Nephron (organoid): ENCODE data around the gene XCL2.
"Not testable (repeated sequence)": the region's sequence is repeated elsewhere in the genome, so short reads cannot be mapped to it uniquely, and the experiment has no call there.

ENCODE experiments used
- H3K27ac Mint-ChIP-seq, 3 experiments: 2 replicates each; pipeline ENCODE4 v1.8.0; 2020; ENCODE audit warnings: mixed read lengths in 3 of 3, mild to moderate bottlenecking in 2 of 3, moderate library complexity in 1 of 3
- H3K27me3 Mint-ChIP-seq: 2 replicates; pipeline ENCODE4 v1.8.0; 2021; ENCODE audit warnings: low read depth, mild to moderate bottlenecking, moderate library complexity, mixed read lengths
- H3K36me3 Mint-ChIP-seq: 2 replicates; pipeline ENCODE4 v1.8.0; 2020; ENCODE audit warnings: low read depth, mixed read lengths
- H3K4me1 Mint-ChIP-seq: 2 replicates; pipeline ENCODE4 v1.8.0; 2020; ENCODE audit warnings: mixed read lengths
- H3K4me3 Mint-ChIP-seq, 3 experiments: 2 replicates each; pipeline ENCODE4 v1.8.0; 2020; ENCODE audit warnings: mild to moderate bottlenecking in 3 of 3, mixed read lengths in 3 of 3, moderate library complexity in 2 of 3
- H3K9me3 Mint-ChIP-seq: 2 replicates; pipeline ENCODE4 v1.8.0; 2020; ENCODE audit warnings: mixed read lengths
- CTCF ChIP-seq, 3 experiments: fragments of 200-600 bp; sonication (generic); IDR thresholded peaks; one replicate each; pipeline ENCODE4 v1.5.0; 2021; ENCODE audit warnings: antibody characterized with exemption in 3 of 3; ENCODE audit not compliant: unreplicated experiment in 3 of 3

Gene XCL2

DNA sequence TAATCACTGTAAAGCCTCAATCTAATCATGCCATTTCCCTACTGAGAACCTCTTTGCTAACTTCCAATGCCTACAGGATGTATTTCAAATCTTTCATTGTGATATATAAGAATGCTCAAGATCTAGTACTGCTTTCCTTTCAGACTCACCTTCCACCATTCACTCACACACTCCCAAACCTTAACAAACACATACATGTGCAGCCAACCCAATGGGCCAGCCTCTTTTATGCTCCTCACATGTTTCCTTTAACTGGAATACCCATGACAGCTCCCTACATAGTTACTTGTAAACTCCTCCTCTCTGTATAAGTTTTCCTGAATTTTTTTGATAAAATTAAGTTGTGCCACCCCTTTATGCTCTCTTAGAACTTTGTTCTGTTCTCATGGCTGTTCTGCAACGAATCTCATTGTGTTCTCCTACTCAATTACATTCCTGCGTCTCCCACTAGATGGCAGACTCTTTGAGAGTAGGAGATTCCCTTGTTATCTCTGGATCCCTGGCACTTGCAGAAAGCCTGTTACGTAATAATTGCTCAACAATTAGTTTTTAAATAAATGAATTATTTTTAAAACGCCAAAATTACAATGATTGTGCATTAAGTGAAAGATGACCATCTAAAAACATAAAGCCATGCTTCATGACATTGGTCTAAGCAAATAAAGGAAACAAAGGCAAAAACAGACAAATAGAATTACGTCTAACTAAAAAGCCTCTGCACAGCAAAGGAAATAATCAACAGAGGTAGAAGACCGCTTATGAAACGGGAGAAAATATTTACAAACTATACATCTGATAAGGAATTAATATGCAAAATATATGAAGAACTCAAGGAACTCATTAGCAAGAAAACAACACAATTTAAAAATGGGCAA is 2.1 kb upstream of the XCL2 start:
- H3K27ac Mint-ChIP-seq, H3K4me3 Mint-ChIP-seq, H3K4me1 Mint-ChIP-seq, H3K36me3 Mint-ChIP-seq, H3K27me3 Mint-ChIP-seq: not testable (repeated sequence)
- peak; percentile 38 to 48 (median 44) for TF ChIP-seq CTCF (IDR thresholded peaks at IDR 0.05; ENCODE audit: unreplicated experiment in 3 of 3)
- peaks cover 15% of the 10 kb centered on the region for H3K9me3 Mint-ChIP-seq

DNA sequence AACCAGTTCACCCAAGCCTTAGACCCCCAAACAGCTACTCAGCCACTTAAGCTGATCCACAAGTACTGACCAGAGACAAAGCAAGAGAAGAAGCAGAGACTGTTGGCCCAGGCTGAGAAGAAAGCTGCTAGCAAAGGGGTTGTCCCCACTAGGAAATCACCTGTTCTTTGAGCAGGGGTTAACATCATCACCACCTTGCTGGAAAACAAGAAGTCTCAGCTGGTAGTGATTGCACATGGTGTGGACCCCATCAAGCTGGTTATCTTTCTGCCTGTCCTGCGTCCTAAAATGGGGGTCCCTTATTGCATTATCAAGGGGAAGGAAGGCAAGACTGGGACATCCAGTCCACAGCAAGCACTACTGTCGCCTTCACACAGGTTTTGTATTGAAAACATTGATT is 819 bp downstream of the XCL2 start:
- H3K4me3 Mint-ChIP-seq, H3K36me3 Mint-ChIP-seq, H3K4me1 Mint-ChIP-seq, H3K9me3 Mint-ChIP-seq, H3K27ac Mint-ChIP-seq, H3K27me3 Mint-ChIP-seq: not testable (repeated sequence)

- H3K27me3 Mint-ChIP-seq, H3K4me1 Mint-ChIP-seq, H3K27ac Mint-ChIP-seq, H3K9me3 Mint-ChIP-seq, H3K36me3 Mint-ChIP-seq, H3K4me3 Mint-ChIP-seq: not testable (repeated sequence)
Measured at GRCh38 chr1:168540798-168541197, 3.0 kb downstream of the XCL2 start.

- Mint-ChIP-seq H3K4me3 (no peak overlapping the region), H3K36me3 (no peaks in the 10 kb centered on the region), H3K27me3 (peaks cover 5% of the 10 kb centered on the region), H3K4me1 (no peaks in the 10 kb centered on the region), H3K9me3 (no peaks in the 10 kb centered on the region), H3K27ac (no peak overlapping the region)
- no peak for TF ChIP-seq CTCF (IDR thresholded peaks at IDR 0.05; ENCODE audit: unreplicated experiment in 3 of 3)
Measured at GRCh38 chr1:168535536-168535935, 8.3 kb downstream of the XCL2 start.

DNA sequence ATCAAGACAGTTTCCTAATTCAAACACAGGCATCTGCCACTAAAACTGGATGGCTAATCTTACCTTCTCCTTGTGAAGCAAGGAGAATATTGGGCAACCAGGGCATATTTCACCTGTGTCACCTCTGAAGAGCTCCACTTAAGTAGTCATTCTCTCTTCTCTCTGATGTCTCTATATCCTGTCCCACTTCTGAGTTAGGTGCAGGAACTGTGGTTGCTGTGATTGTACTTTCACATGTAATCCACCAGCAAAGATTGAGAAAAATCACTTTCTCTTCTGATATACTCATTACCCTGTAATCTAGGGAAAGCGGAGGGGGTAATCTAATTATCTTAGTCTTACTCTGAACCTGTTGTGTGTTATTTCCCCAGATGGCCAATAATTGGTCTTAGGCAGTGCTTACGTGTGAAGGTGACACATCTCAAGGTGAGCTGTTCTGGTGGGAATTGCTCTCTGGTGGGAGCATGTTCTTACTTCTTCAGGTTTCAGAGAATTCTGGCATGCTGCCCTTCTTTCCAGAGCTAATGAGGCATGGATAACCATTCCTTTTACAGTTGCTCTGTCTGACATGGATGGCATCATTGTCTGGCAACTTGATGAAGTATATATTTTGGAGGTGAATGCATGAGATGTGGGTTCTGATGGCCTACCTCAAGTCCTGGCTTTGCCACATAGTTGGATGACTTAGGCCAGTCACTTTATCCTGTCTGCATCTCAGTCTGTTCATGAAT is 12.0 kb downstream of the XCL2 start:
- no peak for TF ChIP-seq CTCF (IDR thresholded peaks at IDR 0.05; ENCODE audit: unreplicated experiment in 3 of 3)
- peaks cover 5% of the 10 kb centered on the region for H3K27me3 Mint-ChIP-seq
- no peaks in the 10 kb centered on the region for H3K9me3 Mint-ChIP-seq
- H3K4me3 Mint-ChIP-seq, result no peak overlapping the region
- no peaks in the 10 kb centered on the region for H3K36me3 Mint-ChIP-seq
- H3K4me1 Mint-ChIP-seq, result no peaks in the 10 kb centered on the region
- no peak overlapping the region for H3K27ac Mint-ChIP-seq

GRCh38 chr1:168529518-168529917 is 14.3 kb downstream of the XCL2 start:
- TF ChIP-seq CTCF (IDR thresholded peaks at IDR 0.05; ENCODE audit: unreplicated experiment in 3 of 3), result no peak
- peaks cover 5% of the 10 kb centered on the region for H3K27me3 Mint-ChIP-seq
- no peaks in the 10 kb centered on the region for H3K36me3 Mint-ChIP-seq
- no peaks in the 10 kb centered on the region for H3K4me1 Mint-ChIP-seq
- no peak overlapping the region for H3K4me3 Mint-ChIP-seq
- no peak overlapping the region for H3K27ac Mint-ChIP-seq
- H3K9me3 Mint-ChIP-seq, result peaks cover under 1% of the 10 kb centered on the region
